ENCODE data around the gene PJA2.

The PJA2 gene

GRCh38 chr5:109328626-109329025 lies 81.1 kb downstream of the PJA2 start:
- no peak overlapping the region for H3K27ac ChIP-seq (ENCODE audit: low read depth, low read length)
- TF ChIP-seq CTCF (IDR thresholded peaks at IDR 0.05; ENCODE audit: low read depth, low read length, poor library complexity, severe bottlenecking) (no peak), EZH2phosphoT487 (IDR thresholded peaks at IDR 0.05; ENCODE audit: borderline replicate concordance, low read length) (no peak)
- no peak overlapping the region for H3K4me2 ChIP-seq (ENCODE audit: low read length)
- H4K20me1 ChIP-seq (ENCODE audit: control insufficient read depth, insufficient read depth, low read depth, low read length) = no peaks in the 10 kb centered on the region
- no peaks in the 10 kb centered on the region for H3K9me3 ChIP-seq (ENCODE audit: control insufficient read depth, insufficient read depth, low read length)
- no peaks in the 10 kb centered on the region for H3K27me3 ChIP-seq (ENCODE audit: control insufficient read depth, low read length)
- no peaks in the 10 kb centered on the region for H3F3A ChIP-seq (ENCODE audit: control insufficient read depth, insufficient read depth)
- no peak overlapping the region for H3K4me3 ChIP-seq (ENCODE audit: low read length)
- H3K9me2 ChIP-seq (replicated peaks; ENCODE audit: control insufficient read depth, low read length) = no peaks in the 10 kb centered on the region
- no peaks in the 10 kb centered on the region for H3K79me2 ChIP-seq (ENCODE audit: control insufficient read depth, low read length)
- H3K36me3 ChIP-seq (ENCODE audit: control insufficient read depth, low read length) = no peaks in the 10 kb centered on the region
- H3K4me1 ChIP-seq (ENCODE audit: control insufficient read depth, low read length) = no peaks in the 10 kb centered on the region

- Histone ChIP-seq H3F3A (ENCODE audit: control insufficient read depth, insufficient read depth) (no peaks in the 10 kb centered on the region), H4K20me1 (ENCODE audit: control insufficient read depth, insufficient read depth, low read depth, low read length) (no peaks in the 10 kb centered on the region), H3K9me2 (replicated peaks; ENCODE audit: control insufficient read depth, low read length) (no peaks in the 10 kb centered on the region), H3K27ac (ENCODE audit: low read depth, low read length) (no peak overlapping the region), H3K4me2 (ENCODE audit: low read length) (no peak overlapping the region), H3K27me3 (ENCODE audit: control insufficient read depth, low read length) (no peaks in the 10 kb centered on the region), H3K4me3 (ENCODE audit: low read length) (no peak overlapping the region), H3K79me2 (ENCODE audit: control insufficient read depth, low read length) (no peaks in the 10 kb centered on the region), H3K9me3 (ENCODE audit: control insufficient read depth, insufficient read depth, low read length) (no peaks in the 10 kb centered on the region), H3K36me3 (ENCODE audit: control insufficient read depth, low read length) (no peaks in the 10 kb centered on the region), H3K4me1 (ENCODE audit: control insufficient read depth, low read length) (no peaks in the 10 kb centered on the region)
- TF ChIP-seq EZH2phosphoT487 (IDR thresholded peaks at IDR 0.05; ENCODE audit: borderline replicate concordance, low read length) (no peak), CTCF (IDR thresholded peaks at IDR 0.05; ENCODE audit: low read depth, low read length, poor library complexity, severe bottlenecking) (no peak)
Measured at GRCh38 chr5:109327570-109327969, 82.2 kb downstream of the PJA2 start.

- Histone ChIP-seq H3K27me3 (ENCODE audit: control insufficient read depth, low read length) (no peaks in the 10 kb centered on the region), H3K79me2 (ENCODE audit: control insufficient read depth, low read length) (no peaks in the 10 kb centered on the region), H3K4me1 (ENCODE audit: control insufficient read depth, low read length) (no peaks in the 10 kb centered on the region), H3K9me3 (ENCODE audit: control insufficient read depth, insufficient read depth, low read length) (no peaks in the 10 kb centered on the region), H3K9me2 (replicated peaks; ENCODE audit: control insufficient read depth, low read length) (no peaks in the 10 kb centered on the region), H3K4me2 (ENCODE audit: low read length) (no peak overlapping the region), H3F3A (ENCODE audit: control insufficient read depth, insufficient read depth) (no peaks in the 10 kb centered on the region), H3K36me3 (ENCODE audit: control insufficient read depth, low read length) (no peaks in the 10 kb centered on the region), H4K20me1 (ENCODE audit: control insufficient read depth, insufficient read depth, low read depth, low read length) (no peaks in the 10 kb centered on the region), H3K4me3 (ENCODE audit: low read length) (no peak overlapping the region), H3K27ac (ENCODE audit: low read depth, low read length) (no peak overlapping the region)
- TF ChIP-seq EZH2phosphoT487 (IDR thresholded peaks at IDR 0.05; ENCODE audit: borderline replicate concordance, low read length) = no peak
- TF ChIP-seq CTCF (IDR thresholded peaks at IDR 0.05; ENCODE audit: low read depth, low read length, poor library complexity, severe bottlenecking) = no peak
Measured at GRCh38 chr5:109326919-109327318, 82.9 kb downstream of the PJA2 start.

GRCh38 chr5:109325456-109325855 lies 84.3 kb downstream of the PJA2 start:
- H3K27ac ChIP-seq (ENCODE audit: low read depth, low read length) = no peak overlapping the region
- H3K4me3 ChIP-seq (ENCODE audit: low read length) = no peak overlapping the region
- no peaks in the 10 kb centered on the region for H3K36me3 ChIP-seq (ENCODE audit: control insufficient read depth, low read length)
- H4K20me1 ChIP-seq (ENCODE audit: control insufficient read depth, insufficient read depth, low read depth, low read length) = no peaks in the 10 kb centered on the region
- no peaks in the 10 kb centered on the region for H3K27me3 ChIP-seq (ENCODE audit: control insufficient read depth, low read length)
- H3K79me2 ChIP-seq (ENCODE audit: control insufficient read depth, low read length) = no peaks in the 10 kb centered on the region
- H3F3A ChIP-seq (ENCODE audit: control insufficient read depth, insufficient read depth) = no peaks in the 10 kb centered on the region
- H3K4me2 ChIP-seq (ENCODE audit: low read length) = no peak overlapping the region
- no peaks in the 10 kb centered on the region for H3K4me1 ChIP-seq (ENCODE audit: control insufficient read depth, low read length)
- no peaks in the 10 kb centered on the region for H3K9me3 ChIP-seq (ENCODE audit: control insufficient read depth, insufficient read depth, low read length)
- TF ChIP-seq EZH2phosphoT487 (IDR thresholded peaks at IDR 0.05; ENCODE audit: borderline replicate concordance, low read length) (no peak), CTCF (IDR thresholded peaks at IDR 0.05; ENCODE audit: low read depth, low read length, poor library complexity, severe bottlenecking) (no peak)
- no peaks in the 10 kb centered on the region for H3K9me2 ChIP-seq (replicated peaks; ENCODE audit: control insufficient read depth, low read length)
